GM12873 (cell line): Measurements from ENCODE around the gene MAPK6.

Experiments used
- TF ChIP-seq, protein P1 (sequence below): IDR thresholded peaks from 2 replicates; pipeline ENCODE4 v1.5.1; 2012; ENCODE audit warnings: low read depth, mild to moderate bottlenecking, moderate library complexity, low read length, control low read depth; ENCODE audit not compliant: insufficient read depth; ENCODE audit errors: missing control alignments

The MAPK6 gene

DNA sequence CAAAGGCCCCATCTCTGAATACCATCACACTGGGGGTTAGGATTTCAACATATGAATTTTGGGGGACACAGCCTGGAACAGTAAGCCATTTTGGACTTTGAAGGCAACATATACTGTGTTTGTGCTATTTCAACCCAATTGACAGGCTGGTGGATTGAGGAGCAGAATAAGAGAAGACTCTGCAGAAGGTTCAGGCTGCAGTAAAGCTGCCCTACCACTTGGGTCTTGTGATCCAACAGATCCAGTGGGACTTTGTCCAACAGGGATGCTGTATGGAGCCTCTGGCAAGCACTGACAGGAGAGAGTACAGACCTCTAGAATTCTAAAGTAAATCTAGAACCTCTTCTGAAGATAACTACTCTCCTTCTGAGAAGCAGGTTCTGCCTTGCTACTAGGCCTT lies 94.7 kb downstream of the MAPK6 start:
- TF ChIP-seq, protein P1, sequence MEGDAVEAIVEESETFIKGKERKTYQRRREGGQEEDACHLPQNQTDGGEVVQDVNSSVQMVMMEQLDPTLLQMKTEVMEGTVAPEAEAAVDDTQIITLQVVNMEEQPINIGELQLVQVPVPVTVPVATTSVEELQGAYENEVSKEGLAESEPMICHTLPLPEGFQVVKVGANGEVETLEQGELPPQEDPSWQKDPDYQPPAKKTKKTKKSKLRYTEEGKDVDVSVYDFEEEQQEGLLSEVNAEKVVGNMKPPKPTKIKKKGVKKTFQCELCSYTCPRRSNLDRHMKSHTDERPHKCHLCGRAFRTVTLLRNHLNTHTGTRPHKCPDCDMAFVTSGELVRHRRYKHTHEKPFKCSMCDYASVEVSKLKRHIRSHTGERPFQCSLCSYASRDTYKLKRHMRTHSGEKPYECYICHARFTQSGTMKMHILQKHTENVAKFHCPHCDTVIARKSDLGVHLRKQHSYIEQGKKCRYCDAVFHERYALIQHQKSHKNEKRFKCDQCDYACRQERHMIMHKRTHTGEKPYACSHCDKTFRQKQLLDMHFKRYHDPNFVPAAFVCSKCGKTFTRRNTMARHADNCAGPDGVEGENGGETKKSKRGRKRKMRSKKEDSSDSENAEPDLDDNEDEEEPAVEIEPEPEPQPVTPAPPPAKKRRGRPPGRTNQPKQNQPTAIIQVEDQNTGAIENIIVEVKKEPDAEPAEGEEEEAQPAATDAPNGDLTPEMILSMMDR, result peak; percentile 35

DNA sequence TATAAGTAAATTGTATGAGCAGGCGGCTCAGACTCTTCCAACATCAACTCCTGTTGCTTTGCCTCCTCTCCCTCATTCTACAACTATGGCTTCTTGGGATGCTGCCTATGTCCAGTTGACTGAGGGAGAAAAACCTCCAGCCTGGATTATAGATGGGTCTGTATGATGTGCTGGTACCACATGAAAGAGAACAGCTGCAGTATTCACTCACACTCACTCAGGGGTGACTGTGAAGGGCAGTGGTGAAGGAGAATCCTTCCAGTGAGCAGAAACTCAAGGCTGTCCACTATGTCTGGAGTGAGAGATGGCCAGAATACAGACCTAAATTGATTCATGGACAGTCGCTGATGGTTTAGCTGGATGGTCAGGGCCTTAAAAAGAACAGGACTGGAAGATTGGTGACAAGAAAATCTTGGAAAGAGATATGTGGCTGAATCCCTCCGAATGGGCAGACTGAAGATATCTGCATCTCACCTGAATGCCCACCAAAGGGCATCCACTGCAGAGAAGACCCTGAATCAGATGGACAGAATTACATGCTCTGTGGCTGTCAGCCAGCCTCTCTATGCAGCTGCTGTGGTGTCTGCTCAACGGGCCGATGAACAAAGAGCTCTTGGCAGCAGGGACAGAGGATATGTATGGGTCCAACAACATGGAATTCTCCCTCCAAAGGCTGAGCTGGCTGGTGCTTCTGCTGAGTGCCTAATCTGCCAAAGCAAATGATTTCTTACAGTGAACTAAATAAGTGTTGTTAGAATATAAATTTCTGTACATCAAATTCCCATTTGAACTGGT lies 95.4 kb downstream of the MAPK6 start:
- TF ChIP-seq, protein P1, result no peak

DNA sequence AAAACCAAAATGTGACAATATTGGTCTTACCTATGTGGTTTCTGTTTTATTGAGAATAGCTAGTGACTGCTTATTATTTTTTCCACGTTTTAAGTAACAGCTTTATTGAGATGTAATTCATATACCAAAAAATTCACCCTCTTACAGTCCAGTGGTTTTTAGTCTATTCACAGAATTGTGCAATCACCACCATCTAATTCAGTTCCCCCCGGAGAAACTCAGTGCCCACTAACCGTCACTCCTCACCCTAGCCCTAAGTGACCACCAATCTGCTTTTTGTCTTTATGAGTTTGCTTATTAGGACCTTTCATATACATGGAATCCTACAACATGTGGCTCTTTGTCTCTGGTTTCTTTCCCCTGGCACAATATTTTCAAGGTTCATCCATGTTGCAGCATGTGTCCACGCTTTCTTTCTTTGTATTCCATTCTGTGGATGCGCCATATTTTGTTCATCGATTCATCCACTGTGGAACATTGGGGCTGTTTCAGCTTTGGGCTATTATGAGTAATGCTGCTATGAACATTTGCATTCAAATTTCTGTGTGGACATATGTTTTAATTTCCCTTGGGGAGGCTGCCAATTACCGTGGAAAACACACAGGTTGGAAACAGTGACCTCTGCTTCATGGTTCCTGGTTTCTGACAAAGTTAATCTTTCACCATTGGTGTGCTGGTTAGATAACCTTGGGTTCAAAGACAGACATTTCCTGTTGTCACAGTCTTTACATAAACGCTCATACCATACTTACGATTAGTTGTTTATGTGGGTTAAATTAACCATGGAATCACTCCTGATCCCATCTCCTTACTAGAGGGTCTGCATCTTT lies 96.8 kb downstream of the MAPK6 start:
- TF ChIP-seq, protein P1, result no peak
